AG04450 (cell line): ENCODE results near the gene USH1C. TPM values are rescaled to one million over a fixed set of nuclear protein-coding genes. Genes with fewer than 3 reads are reported as not detected.

Source experiments
- CTCF ChIA-PET: fragments of 300-600, 350-600 bp; formaldehyde crosslinking; extraction: SDS; loops from one replicate; lab custom pipeline; 2022; ENCODE audit warnings: antibody characterized with exemption, inconsistent platforms; lab: Charles Lee
- POLR2A ChIA-PET: fragments of 350-600 bp; formaldehyde crosslinking; extraction: SDS; loops from one replicate; lab custom pipeline; 2021; ENCODE audit warnings: antibody characterized with exemption, inconsistent platforms; lab: Yijun Ruan, JAX
- DNase-seq: peaks from one replicate; pipeline ENCODE4 v3.0.0-alpha.2; 2011; ENCODE audit warnings: low read depth, low spot score
- H3K27ac ChIP-seq: one replicate; pipeline ENCODE4 v1.5.1; 2012; ENCODE audit warnings: low read depth, low read length, control low read depth
- H3K27me3 ChIP-seq: one replicate; pipeline ENCODE4 v1.6.0; 2012; ENCODE audit warnings: low read length; ENCODE audit not compliant: control insufficient read depth, insufficient read depth
- H3K4me3 ChIP-seq: 2 replicates; pipeline ENCODE4 v1.5.1; 2011; ENCODE audit warnings: mild to moderate bottlenecking, low read depth, low read length, control low read depth
- H3K9me3 ChIP-seq: 2 replicates; pipeline ENCODE4 v1.5.1; 2012; ENCODE audit warnings: low read length; ENCODE audit not compliant: control insufficient read depth, insufficient read depth
- CTCF ChIP-seq: IDR thresholded peaks from 2 replicates; pipeline ENCODE4 v1.5.1; 2011; ENCODE audit warnings: low read depth, low read length, control low read depth, inconsistent platforms
- polyA plus RNA-seq: library from polyadenylated mRNA; depleted of rRNA; stranded (reverse); fragments of >200 nt; gene quantifications from 2 replicates; pipeline ENCODE4 v1.2.3, GENCODE V29; 2011

The USH1C gene
- polyA plus RNA-seq, 1 experiment: not detected

DNA sequence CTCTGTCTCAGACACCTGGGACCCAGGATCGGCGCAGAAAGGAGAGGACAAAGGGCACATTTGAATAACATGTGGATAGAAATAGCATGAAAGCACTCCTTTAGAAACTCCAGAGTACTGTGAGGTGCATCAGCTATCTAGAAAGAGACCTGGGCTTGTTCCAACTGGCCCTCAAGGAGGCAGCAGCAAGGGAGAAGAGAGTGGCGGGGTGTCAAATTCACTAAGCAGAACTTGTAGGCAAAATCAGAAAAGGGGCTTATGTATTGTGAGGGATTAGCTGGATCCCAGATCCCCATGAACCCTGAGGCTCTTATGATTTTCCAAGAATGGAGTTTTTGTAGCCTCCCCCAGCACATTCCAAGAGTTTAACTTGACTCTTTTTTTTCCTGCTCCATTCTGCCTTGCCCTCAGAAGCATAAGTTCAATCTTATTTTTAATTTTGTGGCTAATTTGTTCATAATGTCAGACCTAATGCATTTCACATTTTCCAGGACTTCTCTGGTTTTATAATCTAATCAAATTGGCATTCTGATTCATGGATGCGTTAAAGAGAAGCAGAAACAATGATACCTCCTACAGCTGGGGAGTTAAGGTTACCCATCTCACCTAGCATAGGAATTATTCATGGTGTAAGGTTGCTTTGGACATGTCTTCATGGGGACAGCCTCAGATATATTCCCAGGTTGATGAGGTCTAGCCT, 33.6 kb downstream of the USH1C start:
- ChIA-PET CTCF (interaction anchor here (1.3 kb wide), 1 partner anchor 127 kb away, joined by 5 read pairs; no protein-coding TSS in a partner anchor), POLR2A (no interaction called here)
- TF ChIP-seq CTCF: no peak

GRCh38 chr11:17508791-17509190, 35.4 kb downstream of the USH1C start:
- ChIA-PET POLR2A (no interaction called here), CTCF (interaction anchor here (1.1 to 3.3 kb wide), 2 partner anchors 10 to 125 kb away, joined by 3 to 16 read pairs; no protein-coding TSS in a partner anchor)
- TF ChIP-seq CTCF: no peak
- Histone ChIP-seq H3K27ac (no peak overlapping the region), H3K9me3 (no peaks in the 10 kb centered on the region), H3K4me3 (no peak overlapping the region), H3K27me3 (peaks cover 7% of the 10 kb centered on the region)
- no peak for DNase-seq

More for the DNA sequence above, 33.6 kb downstream of the USH1C start:
- Histone ChIP-seq H3K27ac (no peak overlapping the region), H3K27me3 (peaks cover 7% of the 10 kb centered on the region), H3K4me3 (no peak overlapping the region), H3K9me3 (no peaks in the 10 kb centered on the region)
- no peak for DNase-seq

GRCh38 chr11:17508306-17508705, 35.9 kb downstream of the USH1C start:
- H3K27me3 ChIP-seq: peaks cover 5% of the 10 kb centered on the region
- DNase-seq: no peak
- H3K9me3 ChIP-seq: no peaks in the 10 kb centered on the region
- no peak overlapping the region for H3K4me3 ChIP-seq
- POLR2A ChIA-PET: no interaction called here
- no peak overlapping the region for H3K27ac ChIP-seq
- TF ChIP-seq CTCF: no peak
- CTCF ChIA-PET: interaction anchor here (0.9 to 3.3 kb wide), 4 partner anchors 9 to 445 kb away, joined by 3 to 16 read pairs (median 4); no protein-coding TSS in a partner anchor

- no peak overlapping the region for H3K27ac ChIP-seq
Observed at GRCh38 chr11:17507773-17508172, 36.4 kb downstream of the USH1C start.

More at GRCh38 chr11:17507773-17508172, 36.4 kb downstream of the USH1C start:
- Histone ChIP-seq H3K9me3 (no peaks in the 10 kb centered on the region), H3K27me3 (peaks cover 5% of the 10 kb centered on the region), H3K4me3 (no peak overlapping the region)
- ChIA-PET POLR2A (no interaction called here), CTCF (interaction anchor here (0.8 to 3.3 kb wide), 5 partner anchors 9 to 445 kb away, joined by 3 to 16 read pairs (median 4); no protein-coding TSS in a partner anchor)
- no peak for TF ChIP-seq CTCF
- DNase-seq: no peak
